Stimulated activated naive CD4-positive, alpha-beta T cell treated with Interleukin-2 at 50 U/mL for 16 hours (primary cell): ENCODE measurements around the gene CENPM.

ENCODE experiments used
- DNase-seq: peaks from one replicate; lab custom pipeline; 2025; lab: John Stamatoyannopoulos, UW

The CENPM gene

DNA sequence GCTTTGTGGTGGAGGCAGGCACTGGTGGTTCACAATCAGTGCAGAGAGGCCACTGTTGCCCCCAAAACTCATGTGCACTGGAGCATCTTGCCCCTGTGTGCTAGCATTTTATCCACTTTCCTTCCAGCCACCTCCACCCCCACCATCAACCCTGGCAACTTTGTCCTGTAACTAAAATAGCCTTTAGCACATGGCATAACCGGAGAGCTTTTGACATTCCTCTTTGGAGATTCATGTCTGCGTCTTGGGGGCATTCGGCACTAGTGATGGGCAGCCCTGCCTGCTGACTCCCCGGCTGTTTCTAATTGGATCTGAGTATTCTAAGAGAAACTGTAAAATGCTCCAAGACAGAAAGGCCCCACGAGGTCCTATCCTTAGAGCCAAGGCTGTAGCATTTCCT is 47.8 kb downstream of the CENPM start:
- DNase-seq, result no peak

DNA sequence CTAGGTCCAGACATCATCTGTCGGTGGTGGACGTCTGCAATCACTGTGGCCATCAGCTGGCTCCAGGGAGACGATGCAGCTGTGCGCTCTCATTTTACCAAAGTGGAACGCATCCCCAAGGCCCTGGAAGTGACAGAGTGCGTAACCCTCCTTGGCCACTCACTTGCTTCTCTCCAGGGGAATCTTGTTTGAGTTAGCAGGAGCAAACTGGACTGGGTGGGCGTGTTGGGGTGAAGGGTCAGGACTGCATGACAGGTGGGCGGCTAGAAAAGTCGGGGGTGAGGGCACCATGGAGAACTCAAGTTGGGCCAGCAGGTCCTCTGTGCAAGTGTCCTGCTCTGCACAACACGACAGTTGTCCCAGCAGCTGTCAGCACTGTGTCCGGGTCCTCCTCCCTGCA is 48.3 kb downstream of the CENPM start:
- DNase-seq, result no peak

DNA sequence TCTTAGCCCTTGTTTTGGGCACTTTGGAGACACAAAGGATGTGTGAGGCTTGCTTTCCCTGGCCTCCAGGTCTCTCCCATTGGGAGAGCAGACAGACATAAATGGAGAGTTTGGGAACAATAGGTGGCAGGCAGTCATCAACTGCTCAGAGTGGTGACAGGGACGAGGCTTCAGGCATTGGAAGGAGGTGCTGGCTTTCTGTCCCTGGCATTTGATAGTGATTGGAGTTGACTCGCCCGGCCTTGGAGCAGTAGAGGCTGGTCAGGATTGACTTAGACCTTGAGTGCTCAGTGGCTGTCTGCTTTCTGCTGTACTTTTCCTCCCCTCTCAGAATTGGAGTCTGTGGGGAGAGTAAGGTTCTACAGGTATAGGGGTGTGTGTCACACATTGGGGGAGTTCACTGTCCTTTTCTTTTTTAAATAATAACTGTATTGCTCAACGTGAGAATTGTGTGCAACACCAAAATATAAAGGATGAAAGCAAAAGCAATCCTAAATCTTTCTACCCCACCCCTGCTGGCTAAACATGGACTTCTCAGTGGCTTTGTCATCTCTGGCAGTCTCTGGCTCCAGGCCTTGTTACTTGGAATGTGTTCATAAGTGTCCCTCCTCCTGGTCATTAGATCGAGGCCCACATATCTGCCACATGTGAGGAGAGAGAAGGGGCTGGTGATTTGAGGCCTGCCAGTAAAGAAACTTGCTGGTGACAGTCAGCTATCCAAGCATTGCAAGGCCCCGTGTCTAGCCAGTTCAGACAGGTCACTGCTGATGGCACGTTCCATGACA is 53.2 kb downstream of the CENPM start:
- no peak for DNase-seq

DNA sequence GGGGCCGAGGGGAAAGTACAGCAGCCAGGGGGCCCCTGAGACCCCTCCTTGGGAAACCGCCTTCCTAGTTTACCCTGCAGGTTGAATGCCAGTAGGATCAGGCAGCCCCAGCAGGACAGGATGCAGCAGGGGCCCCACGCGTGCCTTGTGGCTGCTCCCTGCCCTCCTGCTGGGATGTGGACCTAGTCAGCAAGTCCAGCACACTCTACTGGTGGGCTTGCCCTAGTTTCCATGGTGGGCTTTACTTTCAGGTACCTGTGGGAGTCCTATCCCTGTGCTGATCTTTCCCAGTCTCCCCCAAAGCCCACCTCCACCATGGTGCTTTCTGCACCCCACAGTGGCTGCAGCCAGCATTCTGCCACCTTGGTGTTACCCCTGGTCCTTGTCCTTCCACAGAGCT is 54.2 kb downstream of the CENPM start:
- DNase-seq, result no peak

DNA sequence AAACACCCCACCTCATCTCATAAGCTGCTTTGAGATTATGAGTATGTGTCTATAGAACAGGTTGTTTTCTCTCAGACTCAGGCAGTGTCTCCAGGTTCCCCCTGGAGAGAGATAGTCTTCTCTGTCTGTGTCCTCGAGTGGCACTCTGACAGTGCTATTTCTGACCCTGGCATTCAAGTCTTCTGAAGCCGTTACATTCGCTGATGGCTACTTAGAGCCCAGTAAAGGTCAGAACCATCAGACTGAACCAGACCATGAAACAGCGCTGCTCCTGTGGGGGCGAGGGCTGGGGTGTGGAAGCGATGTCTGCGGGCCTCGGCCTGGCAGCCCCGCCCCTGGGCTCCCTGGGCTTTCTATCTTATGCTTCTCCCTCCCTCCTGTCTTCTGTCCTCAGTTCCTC is 55.5 kb downstream of the CENPM start:
- DNase-seq, result no peak
